B cell (primary cell): ENCODE measurements around the gene ZCCHC24. TPM values are rescaled to one million over a fixed set of nuclear protein-coding genes. Genes with fewer than 3 reads are reported as not detected.

Source experiments
- ATAC-seq: fragments of 200-7000 bp; cut with Tn5 transposase; one replicate; pipeline ENCODE4 v1.10.0; 2021; ENCODE audit warnings: low read depth, mild to moderate bottlenecking, moderate number of reproducible peaks, moderate library complexity
- CTCF ChIA-PET: fragments of 350-600 bp; sonication (Branson Sonifier 250); formaldehyde crosslinking; loops from one replicate; lab custom pipeline; 2021; ENCODE audit warnings: antibody characterized with exemption, inconsistent platforms; lab: Charles Lee
- POLR2A ChIA-PET: fragments of 350-600 bp; sonication (Branson Sonifier 250); formaldehyde crosslinking; loops from one replicate; lab custom pipeline; 2021; ENCODE audit warnings: antibody characterized with exemption; lab: Charles Lee
- DNase-seq: peaks from one replicate; pipeline ENCODE4 v3.0.0; 2013
- H2AFZ ChIP-seq: 2 replicates; pipeline ENCODE4 v1.6.1; 2012; ENCODE audit warnings: mild to moderate bottlenecking, low read depth, low read length; ENCODE audit not compliant: insufficient read depth, poor library complexity, severe bottlenecking
- H3K27ac ChIP-seq, 2 donors: 1 replicate in 1 of 2; 2 replicates in 1 of 2; pipeline ENCODE4 v1.5.1; 2012 to 2013; ENCODE audit warnings: low read length in 2 of 2, mild to moderate bottlenecking in 2 of 2, moderate library complexity in 1 of 2
- H3K27me3 ChIP-seq, 4 experiments: fragments of 200-600 bp in 1 of 4; sonication (generic) in 1 of 4; replicated peaks in 1 of 4; 1 replicate in 2 of 4; 2 replicates in 2 of 4; pipeline versions ENCODE4 v1.6.1 to v1.7.0; 2013 to 2016; ENCODE audit warnings: low read length in 3 of 4, mild to moderate bottlenecking in 2 of 4, mixed read lengths in 1 of 4, moderate library complexity in 1 of 4; ENCODE audit not compliant: insufficient read depth in 4 of 4, control insufficient read depth in 3 of 4; ENCODE audit errors: control extremely low read depth in 1 of 4
- H3K36me3 ChIP-seq, 2 experiments: replicated peaks in 1 of 2; 1 replicate in 1 of 2; 2 replicates in 1 of 2; pipeline versions ENCODE4 v1.6.1 to v1.7.1; 2013; ENCODE audit warnings: low read length in 1 of 2; ENCODE audit not compliant: insufficient read depth in 2 of 2, control insufficient read depth in 1 of 2; ENCODE audit errors: control extremely low read depth in 1 of 2, extremely low read depth in 1 of 2
- H3K4me1 ChIP-seq, 2 donors: fragments of 200-600 bp in 1 of 2; sonication (generic) in 1 of 2; 1 replicate in 1 of 2; 2 replicates in 1 of 2; pipeline versions ENCODE4 v1.5.1 to v1.6.1; 2013 to 2017; ENCODE audit warnings: low read length in 2 of 2; ENCODE audit not compliant: control insufficient read depth in 2 of 2, insufficient read depth in 2 of 2
- H3K4me2 ChIP-seq: replicated peaks from 2 replicates; pipeline ENCODE3; 2012; ENCODE audit warnings: mild to moderate bottlenecking, low read depth, low read length; ENCODE audit not compliant: poor library complexity, severe bottlenecking
- H3K4me3 ChIP-seq, 5 experiments: fragments of 200-600 bp in 1 of 5; sonication (generic) in 1 of 5; 1 replicate in 3 of 5; 2 replicates in 2 of 5; pipeline versions ENCODE4 v1.5.1 to v1.7.0; 2011 to 2016; ENCODE audit warnings: low read length in 4 of 5, mild to moderate bottlenecking in 4 of 5, low read depth in 2 of 5, control low read depth in 1 of 5, moderate library complexity in 1 of 5; ENCODE audit not compliant: insufficient read depth in 1 of 5; ENCODE audit errors: control extremely low read depth in 1 of 5, extremely low read depth in 1 of 5
- H3K79me2 ChIP-seq: fragments of 200-600 bp; sonication (generic); one replicate; pipeline ENCODE4 v1.6.0; 2016; ENCODE audit warnings: low read length; ENCODE audit not compliant: control insufficient read depth, insufficient read depth
- H3K9ac ChIP-seq: fragments of 200-600 bp; sonication (generic); 2 replicates; pipeline ENCODE4 v1.6.1; 2017; ENCODE audit warnings: mild to moderate bottlenecking, low read length, moderate library complexity
- H3K9me3 ChIP-seq, 3 donors: one replicate each; pipeline versions ENCODE4 v1.6.1 to v1.7.1; 2013; ENCODE audit warnings: low read length in 2 of 3; ENCODE audit not compliant: control insufficient read depth in 2 of 3, insufficient read depth in 1 of 3; ENCODE audit errors: control extremely low read depth in 1 of 3
- H4K20me1 ChIP-seq: 2 replicates; pipeline ENCODE4 v1.6.0; 2012; ENCODE audit warnings: mild to moderate bottlenecking, low read length; ENCODE audit not compliant: insufficient read depth, control insufficient read depth, poor library complexity, severe bottlenecking
- H3K27ac Mint-ChIP-seq: one replicate; pipeline ENCODE4 v1.8.0; 2021; ENCODE audit warnings: mixed read lengths
- H3K27me3 Mint-ChIP-seq: one replicate; pipeline ENCODE4 v1.8.0; 2021; ENCODE audit warnings: mixed read lengths
- H3K4me1 Mint-ChIP-seq: one replicate; pipeline ENCODE4 v1.8.0; 2021; ENCODE audit warnings: mixed read lengths
- H3K4me3 Mint-ChIP-seq: one replicate; pipeline ENCODE4 v1.8.0; 2021; ENCODE audit warnings: mixed read lengths
- H3K9me3 Mint-ChIP-seq: one replicate; pipeline ENCODE4 v1.8.0; 2022; ENCODE audit warnings: mixed read lengths; ENCODE audit not compliant: insufficient read depth
- EZH2 ChIP-seq: IDR thresholded peaks from 2 replicates; pipeline ENCODE4 v1.6.1; 2012; ENCODE audit warnings: borderline replicate concordance, low read depth, mild to moderate bottlenecking, moderate library complexity, low read length; ENCODE audit not compliant: insufficient read depth, poor library complexity, severe bottlenecking
- WGBS: methylation state at CpG from one replicate; pipeline ENCODE4 v1.1.5; 2013; ENCODE audit warnings: missing lambda C conversion rate; ENCODE audit not compliant: insufficient coverage; 5-methylcytosine and 5-hydroxymethylcytosine counted together
- intact Hi-C: fragments of 100-400 bp; cut with micrococcal nuclease; formaldehyde crosslinking; loops from one replicate; pipeline ENCODE4 v1.10.0; 2022
- polyA plus RNA-seq: library from polyadenylated mRNA; depleted of rRNA; stranded (reverse); fragments of >200 nt; gene quantifications from 2 replicates; pipeline ENCODE4 v1.2.3, GENCODE V29; 2012
- total RNA-seq, 2 donors: library from RNA; stranded (reverse); fragments of 120-200 nt in 1 of 2; gene quantifications; 1 replicate in 1 of 2; 2 replicates in 1 of 2; pipeline versions ENCODE4 v1.2.3 to v1.2.4, GENCODE V29; 2013 to 2022
- TF ChIP-seq, protein P1 (sequence below): fragments of 200-600 bp; IDR thresholded peaks from one replicate; pipeline ENCODE4 v1.8.0; 2022; ENCODE audit warnings: antibody characterized with exemption, mild to moderate bottlenecking

Gene ZCCHC24
- total and polyA plus RNA-seq, 2 donors (not counting 1 experiment from before 2014, with no cell fraction given), result 0.34 to 2.3 TPM

- Histone ChIP-seq H3K9me3 (no peaks in the 10 kb centered on the region), H3K4me3 (no peak overlapping the region), H4K20me1 (no peaks in the 10 kb centered on the region), H3K9ac (no peak overlapping the region), H2AFZ (no peak overlapping the region), H3K4me2 (no peak overlapping the region), H3K27ac (no peak overlapping the region), H3K27me3 (peaks cover 0 to 11% (median 4%) of the 10 kb centered on the region in 4 experiments), H3K36me3 (no peaks in the 10 kb centered on the region), H3K4me1 (no peaks in the 10 kb centered on the region), H3K79me2 (no peaks in the 10 kb centered on the region)
- ATAC-seq (no peak), DNase-seq (no peak)
- 100% methylated on average over 1 of the region's 2 CpGs for WGBS
- POLR2A ChIA-PET, result no interaction called here
- intact Hi-C loops, result no loop called here
- H3K9me3 Mint-ChIP-seq, result no peaks in the 10 kb centered on the region
- peaks cover 9% of the 10 kb centered on the region for H3K27me3 Mint-ChIP-seq
- TF ChIP-seq, protein P1, sequence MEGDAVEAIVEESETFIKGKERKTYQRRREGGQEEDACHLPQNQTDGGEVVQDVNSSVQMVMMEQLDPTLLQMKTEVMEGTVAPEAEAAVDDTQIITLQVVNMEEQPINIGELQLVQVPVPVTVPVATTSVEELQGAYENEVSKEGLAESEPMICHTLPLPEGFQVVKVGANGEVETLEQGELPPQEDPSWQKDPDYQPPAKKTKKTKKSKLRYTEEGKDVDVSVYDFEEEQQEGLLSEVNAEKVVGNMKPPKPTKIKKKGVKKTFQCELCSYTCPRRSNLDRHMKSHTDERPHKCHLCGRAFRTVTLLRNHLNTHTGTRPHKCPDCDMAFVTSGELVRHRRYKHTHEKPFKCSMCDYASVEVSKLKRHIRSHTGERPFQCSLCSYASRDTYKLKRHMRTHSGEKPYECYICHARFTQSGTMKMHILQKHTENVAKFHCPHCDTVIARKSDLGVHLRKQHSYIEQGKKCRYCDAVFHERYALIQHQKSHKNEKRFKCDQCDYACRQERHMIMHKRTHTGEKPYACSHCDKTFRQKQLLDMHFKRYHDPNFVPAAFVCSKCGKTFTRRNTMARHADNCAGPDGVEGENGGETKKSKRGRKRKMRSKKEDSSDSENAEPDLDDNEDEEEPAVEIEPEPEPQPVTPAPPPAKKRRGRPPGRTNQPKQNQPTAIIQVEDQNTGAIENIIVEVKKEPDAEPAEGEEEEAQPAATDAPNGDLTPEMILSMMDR, result no peak
- CTCF ChIA-PET, result no interaction called here
- no peak overlapping the region for H3K27ac Mint-ChIP-seq
- H3K4me3 Mint-ChIP-seq, result no peak overlapping the region
- no peaks in the 10 kb centered on the region for H3K4me1 Mint-ChIP-seq
These were observed 8.6 kb downstream of the ZCCHC24 start for GRCh38 chr10:79436850-79437103.

DNA sequence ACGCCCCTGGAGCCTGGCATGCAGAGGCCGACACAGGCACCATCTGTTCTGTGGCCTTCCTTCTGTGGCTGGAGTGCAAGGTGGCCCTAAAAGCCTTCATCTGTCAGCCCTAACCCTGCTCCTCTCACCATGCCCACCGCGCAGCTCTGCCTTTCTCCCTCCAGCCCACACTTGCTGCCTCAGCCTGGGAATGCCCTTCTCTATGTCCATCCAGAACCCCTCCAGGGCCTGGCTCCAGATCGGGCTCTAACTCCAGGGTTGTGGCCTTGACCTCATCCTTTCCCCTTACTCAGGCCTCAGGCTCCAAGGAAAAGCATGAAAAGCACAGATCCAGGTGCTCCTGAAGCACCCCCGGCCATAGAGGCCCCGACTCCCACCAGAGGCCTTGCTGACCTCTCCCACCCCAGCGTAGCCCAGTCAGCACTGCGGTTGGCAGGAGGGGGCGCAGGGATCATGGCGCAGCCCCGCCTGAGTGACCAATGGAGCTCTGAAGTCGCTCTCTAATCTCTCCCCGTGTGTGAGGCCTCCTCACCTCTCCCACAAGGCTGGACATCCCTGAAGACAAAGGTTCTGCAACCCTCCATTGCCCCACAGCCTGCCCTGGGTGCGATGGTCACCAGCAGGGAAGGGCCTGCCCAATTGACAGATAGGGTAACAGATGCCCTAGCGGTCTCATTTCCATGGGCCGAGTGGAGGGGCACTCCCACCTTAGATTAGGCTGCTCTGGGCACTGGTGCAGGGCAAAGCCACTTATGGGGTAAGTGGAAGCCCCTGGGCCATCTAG is 9.2 kb downstream of the ZCCHC24 start:
- Histone ChIP-seq H3K27ac (no peak overlapping the region), H3K9me3 (no peaks in the 10 kb centered on the region), H3K27me3 (peaks cover 0 to 11% (median 4%) of the 10 kb centered on the region in 4 experiments), H3K9ac (no peak overlapping the region), H3K4me3 (no peak overlapping the region), H3K4me1 (no peaks in the 10 kb centered on the region), H2AFZ (no peak overlapping the region), H3K4me2 (no peak overlapping the region), H4K20me1 (no peaks in the 10 kb centered on the region), H3K36me3 (no peaks in the 10 kb centered on the region), H3K79me2 (no peaks in the 10 kb centered on the region)
- TF ChIP-seq, protein P1, result no peak
- TF ChIP-seq EZH2, result no peak
- intact Hi-C loops, result no loop called here
- POLR2A ChIA-PET, result no interaction called here
- Mint-ChIP-seq H3K4me1 (no peaks in the 10 kb centered on the region), H3K9me3 (no peaks in the 10 kb centered on the region), H3K4me3 (no peak overlapping the region), H3K27ac (no peak overlapping the region), H3K27me3 (peaks cover 9% of the 10 kb centered on the region)
- CTCF ChIA-PET, result no interaction called here
- 98% methylated on average over 17 of the region's 17 CpGs for WGBS
- DNase-seq, result no peak
- no peak for ATAC-seq
